ENCODE results near the gene SLX1A.
"Not testable (repeated sequence)": the region's sequence is repeated elsewhere in the genome, so short reads cannot be mapped to it uniquely, and the experiment has no call there.

The SLX1A gene

DNA sequence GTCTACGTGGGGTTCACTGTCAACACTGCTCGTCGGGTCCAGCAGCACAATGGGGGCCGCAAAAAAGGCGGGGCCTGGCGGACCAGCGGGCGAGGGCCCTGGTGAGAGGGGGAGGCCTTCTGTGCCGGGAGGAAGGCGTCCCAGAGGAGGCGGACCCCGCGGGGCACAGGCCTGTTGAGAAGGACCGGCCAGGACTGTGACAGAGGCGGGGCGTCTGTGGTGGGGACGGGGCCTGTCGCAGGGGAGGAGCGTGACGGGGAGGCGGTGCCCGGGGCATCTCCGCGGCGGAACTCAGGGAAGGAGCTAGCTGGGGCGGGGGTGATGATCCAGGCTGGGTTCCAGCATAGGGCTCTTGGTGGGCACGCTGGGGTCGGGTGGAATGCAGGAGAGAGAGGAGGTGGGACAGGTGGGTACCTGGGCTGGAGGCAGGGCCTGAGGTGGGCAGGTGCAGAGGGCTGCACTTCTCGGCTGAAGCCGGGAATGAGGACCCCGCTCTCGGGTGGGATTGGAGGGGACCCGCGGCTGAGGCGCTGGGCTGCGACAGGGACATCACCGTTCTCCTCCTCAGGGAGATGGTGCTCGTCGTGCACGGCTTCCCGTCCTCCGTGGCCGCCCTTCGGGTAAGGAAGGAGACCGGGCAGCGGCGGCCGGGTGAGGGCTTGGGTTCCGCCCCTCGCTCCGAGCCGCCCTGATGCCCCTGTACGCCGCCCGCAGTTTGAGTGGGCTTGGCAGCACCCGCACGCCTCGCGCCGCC is 674 bp downstream of the SLX1A start:
- H3K27me3 ChIP-seq (ENCODE audit: insufficient read depth, low read length); H3K36me3 ChIP-seq (ENCODE audit: insufficient read depth, low read length); H3F3A ChIP-seq (ENCODE audit: insufficient read depth, low read length); H2AFZ ChIP-seq (ENCODE audit: low read length); H3K9ac ChIP-seq (ENCODE audit: low read length); H3K9me3 ChIP-seq (ENCODE audit: low read length); H4K20me1 ChIP-seq (ENCODE audit: insufficient read depth, low read length); H3K27ac ChIP-seq (ENCODE audit: low read depth, low read length, poor library complexity, severe bottlenecking); H3K4me1 ChIP-seq (ENCODE audit: insufficient read depth, low read length, severe bottlenecking); H3K79me2 ChIP-seq (ENCODE audit: insufficient read depth, low read length); H3K9me2 ChIP-seq (ENCODE audit: low read depth, low read length): not testable (repeated sequence)
- H3K4me3 ChIP-seq (ENCODE audit: low read depth, low read length, poor library complexity, severe bottlenecking), result peak overlapping the region; percentile 54
- H3K4me2 ChIP-seq (ENCODE audit: low read length), result peak overlapping the region; percentile 46; the same call in 1 of the 2 replicates

DNA sequence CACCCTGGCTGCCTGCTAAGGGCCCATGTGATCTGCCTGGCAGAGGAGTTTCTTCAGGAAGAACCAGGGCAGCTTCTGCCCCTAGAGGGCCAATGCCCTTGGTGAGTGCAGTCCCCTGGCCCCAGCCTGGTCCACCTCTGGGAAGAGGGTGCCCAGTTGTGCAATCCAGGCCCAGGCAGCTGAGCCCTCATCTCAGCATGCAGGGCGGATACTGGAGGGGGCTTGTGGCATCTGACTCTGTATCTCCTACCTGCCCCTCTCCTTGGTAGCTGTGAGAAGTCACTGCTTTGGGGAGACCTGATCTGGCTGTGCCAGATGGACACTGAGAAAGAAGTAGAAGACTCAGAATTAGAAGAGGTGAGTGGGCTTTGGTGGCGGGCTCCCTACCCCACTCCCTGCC is 3.3 kb downstream of the SLX1A start:
- not testable (repeated sequence) for H3K36me3 ChIP-seq (ENCODE audit: insufficient read depth, low read length); H3K79me2 ChIP-seq (ENCODE audit: insufficient read depth, low read length); H3K4me2 ChIP-seq (ENCODE audit: low read length); H3K4me3 ChIP-seq (ENCODE audit: low read depth, low read length, poor library complexity, severe bottlenecking); H4K20me1 ChIP-seq (ENCODE audit: insufficient read depth, low read length); H3K9ac ChIP-seq (ENCODE audit: low read length); H3F3A ChIP-seq (ENCODE audit: insufficient read depth, low read length); H3K27ac ChIP-seq (ENCODE audit: low read depth, low read length, poor library complexity, severe bottlenecking); H3K27me3 ChIP-seq (ENCODE audit: insufficient read depth, low read length); H3K4me1 ChIP-seq (ENCODE audit: insufficient read depth, low read length, severe bottlenecking); H3K9me2 ChIP-seq (ENCODE audit: low read depth, low read length); H3K9me3 ChIP-seq (ENCODE audit: low read length); H2AFZ ChIP-seq (ENCODE audit: low read length)

DNA sequence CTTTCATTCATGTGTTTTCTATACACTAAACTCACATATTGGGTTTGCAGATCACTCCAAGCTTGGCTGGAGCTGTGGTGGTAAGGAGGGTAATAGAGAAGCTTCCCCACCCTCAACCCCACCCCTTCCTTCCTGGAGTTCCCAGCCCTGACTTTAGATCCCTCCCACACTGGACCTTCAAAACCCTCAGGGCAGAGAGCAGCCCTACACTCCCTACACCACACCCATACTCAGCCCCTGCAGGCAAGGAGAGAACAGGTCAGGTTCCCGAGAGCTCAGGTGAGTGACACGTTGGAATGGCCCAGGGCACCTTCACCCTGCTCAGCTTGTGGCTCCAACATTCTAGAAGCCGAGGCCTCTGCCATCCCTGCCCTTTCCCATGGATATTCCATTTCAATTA is 5.4 kb downstream of the SLX1A start, which contains the start of gene SULT1A3:
Gene SULT1A3, plus strand, starts transcription at position 207 of the 400 bp plus-strand sequence. CDS start 1,474 bp downstream, outside the sequence.
- H3K4me1 ChIP-seq (ENCODE audit: insufficient read depth, low read length, severe bottlenecking); H3K27me3 ChIP-seq (ENCODE audit: insufficient read depth, low read length); H3K27ac ChIP-seq (ENCODE audit: low read depth, low read length, poor library complexity, severe bottlenecking): not testable (repeated sequence)

DNA sequence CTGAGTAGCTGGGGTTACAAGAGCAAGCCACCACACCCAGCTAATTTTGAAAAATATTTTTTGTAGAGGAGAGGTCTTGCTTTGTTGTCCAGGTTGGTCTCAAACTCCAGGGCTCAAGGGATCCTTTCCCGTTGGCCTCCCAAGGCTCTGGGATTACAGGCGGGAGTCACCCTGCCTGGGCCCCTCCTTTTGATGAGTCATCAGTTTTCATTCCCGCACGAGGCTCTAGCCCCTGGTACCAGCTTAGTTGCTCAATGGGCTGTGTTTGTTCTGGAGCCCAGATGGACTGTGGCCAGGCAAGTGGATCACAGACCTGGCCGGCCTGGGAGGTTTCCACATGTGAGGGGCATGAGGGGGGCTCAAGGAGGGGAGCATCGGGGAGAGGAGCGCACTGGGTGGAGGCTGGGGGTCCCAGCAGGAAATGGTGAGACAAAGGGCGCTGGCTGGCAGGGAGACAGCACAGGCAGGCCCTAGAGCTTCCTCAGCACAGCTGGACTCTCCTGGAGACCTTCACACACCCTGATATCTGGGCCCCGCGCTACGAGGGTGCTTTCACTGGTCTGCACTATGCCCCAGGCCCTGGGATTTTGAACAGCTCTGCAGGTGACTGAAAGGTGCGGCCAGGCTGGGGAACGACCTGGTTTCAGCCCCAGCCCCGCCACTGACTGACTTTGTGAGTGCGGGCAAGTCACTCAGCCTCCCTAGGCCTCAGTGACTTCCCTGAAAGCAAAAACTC is 6.1 kb downstream of the SLX1A start:
- not testable (repeated sequence) for H4K20me1 ChIP-seq (ENCODE audit: insufficient read depth, low read length); H3K4me3 ChIP-seq (ENCODE audit: low read depth, low read length, poor library complexity, severe bottlenecking); H3K9me2 ChIP-seq (ENCODE audit: low read depth, low read length); H3K4me1 ChIP-seq (ENCODE audit: insufficient read depth, low read length, severe bottlenecking); H2AFZ ChIP-seq (ENCODE audit: low read length); H3K27ac ChIP-seq (ENCODE audit: low read depth, low read length, poor library complexity, severe bottlenecking); H3K27me3 ChIP-seq (ENCODE audit: insufficient read depth, low read length); H3F3A ChIP-seq (ENCODE audit: insufficient read depth, low read length); H3K79me2 ChIP-seq (ENCODE audit: insufficient read depth, low read length); H3K9ac ChIP-seq (ENCODE audit: low read length); H3K36me3 ChIP-seq (ENCODE audit: insufficient read depth, low read length); H3K4me2 ChIP-seq (ENCODE audit: low read length); H3K9me3 ChIP-seq (ENCODE audit: low read length)

More for the DNA sequence above, 5.4 kb downstream of the SLX1A start, which contains the start of gene SULT1A3:
- not testable (repeated sequence) for H3F3A ChIP-seq (ENCODE audit: insufficient read depth, low read length); H3K9me2 ChIP-seq (ENCODE audit: low read depth, low read length); H3K9me3 ChIP-seq (ENCODE audit: low read length); H3K9ac ChIP-seq (ENCODE audit: low read length); H3K79me2 ChIP-seq (ENCODE audit: insufficient read depth, low read length); H3K36me3 ChIP-seq (ENCODE audit: insufficient read depth, low read length); H3K4me3 ChIP-seq (ENCODE audit: low read depth, low read length, poor library complexity, severe bottlenecking); H4K20me1 ChIP-seq (ENCODE audit: insufficient read depth, low read length); H2AFZ ChIP-seq (ENCODE audit: low read length); H3K4me2 ChIP-seq (ENCODE audit: low read length)

DNA sequence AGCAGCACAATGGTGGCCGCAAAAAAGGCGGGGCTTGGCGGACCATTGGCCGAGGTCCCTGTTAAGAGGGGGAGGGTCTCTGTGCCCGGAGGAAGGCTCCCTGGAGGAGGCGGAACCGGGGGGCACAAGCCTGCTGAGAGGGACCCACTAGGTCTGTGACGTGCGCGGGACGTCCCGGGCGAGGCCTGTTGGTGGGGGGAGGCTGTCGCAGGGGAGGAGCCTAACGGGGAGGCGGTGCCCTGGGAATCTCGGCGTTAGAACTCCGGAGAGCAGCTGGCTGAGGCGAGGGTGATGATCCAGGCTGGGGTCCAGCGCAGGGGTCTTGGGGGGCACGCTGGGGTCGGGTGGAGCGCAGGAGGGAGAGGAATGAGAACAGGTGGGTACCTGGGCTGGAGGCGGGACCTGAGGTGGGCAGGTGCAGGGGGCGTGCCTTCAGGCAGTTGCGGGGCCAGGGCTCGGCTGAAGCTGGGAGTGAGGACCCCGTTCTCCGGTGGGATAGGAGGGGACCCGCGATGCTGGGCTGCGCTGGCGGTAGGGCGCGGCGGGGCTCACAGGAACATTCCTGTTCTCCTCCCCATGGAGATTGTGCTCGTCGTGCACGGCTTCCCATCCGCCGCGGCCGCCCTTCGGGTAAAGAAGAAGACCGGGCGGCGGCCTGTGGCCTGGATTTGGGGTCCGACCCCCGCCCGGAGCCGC is 12.0 kb downstream of the SLX1A start:
- not testable (repeated sequence) for H3K9me2 ChIP-seq (ENCODE audit: low read depth, low read length); H3K36me3 ChIP-seq (ENCODE audit: insufficient read depth, low read length); H4K20me1 ChIP-seq (ENCODE audit: insufficient read depth, low read length); H3K27ac ChIP-seq (ENCODE audit: low read depth, low read length, poor library complexity, severe bottlenecking); H3K27me3 ChIP-seq (ENCODE audit: insufficient read depth, low read length); H3F3A ChIP-seq (ENCODE audit: insufficient read depth, low read length); H2AFZ ChIP-seq (ENCODE audit: low read length); H3K9me3 ChIP-seq (ENCODE audit: low read length); H3K4me1 ChIP-seq (ENCODE audit: insufficient read depth, low read length, severe bottlenecking); H3K79me2 ChIP-seq (ENCODE audit: insufficient read depth, low read length); H3K9ac ChIP-seq (ENCODE audit: low read length)
- Histone ChIP-seq H3K4me3 (ENCODE audit: low read depth, low read length, poor library complexity, severe bottlenecking) (peak overlapping the region; percentile 53), H3K4me2 (ENCODE audit: low read length) (peak overlapping the region; percentile 63)

DNA sequence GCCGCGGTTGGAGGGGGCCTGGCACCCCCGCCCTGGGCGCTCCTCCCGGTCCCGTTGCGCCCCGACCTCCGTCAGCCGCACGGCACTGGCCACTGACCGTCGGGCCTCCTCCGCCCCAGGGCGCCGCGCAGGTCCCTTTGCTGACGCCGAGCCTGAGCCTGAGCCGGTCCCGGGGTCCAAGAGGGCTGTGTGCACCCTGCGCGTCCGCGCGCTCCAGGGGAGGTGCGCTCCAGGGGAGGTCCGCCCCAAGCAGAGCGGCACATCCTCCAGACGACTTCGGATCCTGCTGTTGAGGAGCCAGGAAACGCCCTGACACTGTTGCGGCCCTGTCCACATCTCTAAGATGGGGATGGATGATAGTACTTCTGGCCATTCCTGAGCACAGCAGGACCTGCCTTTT is 12.6 kb downstream of the SLX1A start:
- H3K27ac ChIP-seq (ENCODE audit: low read depth, low read length, poor library complexity, severe bottlenecking); H3K79me2 ChIP-seq (ENCODE audit: insufficient read depth, low read length); H3K36me3 ChIP-seq (ENCODE audit: insufficient read depth, low read length); H3K9ac ChIP-seq (ENCODE audit: low read length); H3K27me3 ChIP-seq (ENCODE audit: insufficient read depth, low read length); H2AFZ ChIP-seq (ENCODE audit: low read length); H3K9me2 ChIP-seq (ENCODE audit: low read depth, low read length); H3K4me1 ChIP-seq (ENCODE audit: insufficient read depth, low read length, severe bottlenecking); H3F3A ChIP-seq (ENCODE audit: insufficient read depth, low read length); H3K9me3 ChIP-seq (ENCODE audit: low read length); H4K20me1 ChIP-seq (ENCODE audit: insufficient read depth, low read length): not testable (repeated sequence)
- Histone ChIP-seq H3K4me3 (ENCODE audit: low read depth, low read length, poor library complexity, severe bottlenecking) (peak overlapping the region; percentile 53), H3K4me2 (ENCODE audit: low read length) (peak overlapping the region; percentile 63)

DNA sequence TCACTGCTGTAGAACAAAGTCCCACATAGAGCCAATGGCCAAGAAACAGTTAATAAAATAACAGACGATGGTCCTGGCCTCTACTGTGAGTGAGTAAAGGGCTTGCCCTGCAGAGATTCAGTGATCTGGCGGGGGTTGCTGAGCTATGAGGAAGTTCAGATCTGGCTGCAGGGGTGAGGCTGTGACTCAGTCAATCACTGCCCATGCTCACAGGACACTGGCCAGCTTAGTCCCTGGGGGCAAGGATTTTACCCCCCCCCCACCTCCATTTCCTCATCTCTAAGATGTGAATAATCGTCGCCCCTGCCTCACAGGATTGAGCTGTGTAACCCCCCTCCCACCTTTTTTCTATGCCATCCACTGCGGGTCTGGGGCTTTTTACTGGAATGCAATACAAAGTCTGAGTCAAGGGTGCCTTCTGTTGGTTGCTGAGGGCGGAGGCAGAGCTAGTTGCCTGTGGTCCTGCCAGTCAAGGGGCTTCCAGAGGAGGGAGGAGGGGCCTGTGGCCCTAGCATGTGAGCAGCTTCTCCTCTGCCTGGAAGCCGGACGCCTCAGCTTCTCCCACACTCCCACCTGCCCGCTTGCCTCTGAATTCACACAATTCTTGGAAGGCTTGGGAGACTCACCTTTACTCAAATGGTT is 13.5 kb downstream of the SLX1A start:
- not testable (repeated sequence) for H3K4me1 ChIP-seq (ENCODE audit: insufficient read depth, low read length, severe bottlenecking); H4K20me1 ChIP-seq (ENCODE audit: insufficient read depth, low read length); H3K27ac ChIP-seq (ENCODE audit: low read depth, low read length, poor library complexity, severe bottlenecking); H3K9me2 ChIP-seq (ENCODE audit: low read depth, low read length); H3K9ac ChIP-seq (ENCODE audit: low read length); H3K9me3 ChIP-seq (ENCODE audit: low read length); H3K79me2 ChIP-seq (ENCODE audit: insufficient read depth, low read length); H3K4me2 ChIP-seq (ENCODE audit: low read length); H3K36me3 ChIP-seq (ENCODE audit: insufficient read depth, low read length); H3K4me3 ChIP-seq (ENCODE audit: low read depth, low read length, poor library complexity, severe bottlenecking); H2AFZ ChIP-seq (ENCODE audit: low read length); H3F3A ChIP-seq (ENCODE audit: insufficient read depth, low read length); H3K27me3 ChIP-seq (ENCODE audit: insufficient read depth, low read length)
